GM12873 (cell line): ENCODE data around the gene CDKN2A.

Source experiments
- TF ChIP-seq, protein P1 (sequence below): IDR thresholded peaks from 2 replicates; pipeline ENCODE4 v1.5.1; 2012; ENCODE audit warnings: low read depth, mild to moderate bottlenecking, moderate library complexity, low read length, control low read depth; ENCODE audit not compliant: insufficient read depth; ENCODE audit errors: missing control alignments

Gene CDKN2A

DNA sequence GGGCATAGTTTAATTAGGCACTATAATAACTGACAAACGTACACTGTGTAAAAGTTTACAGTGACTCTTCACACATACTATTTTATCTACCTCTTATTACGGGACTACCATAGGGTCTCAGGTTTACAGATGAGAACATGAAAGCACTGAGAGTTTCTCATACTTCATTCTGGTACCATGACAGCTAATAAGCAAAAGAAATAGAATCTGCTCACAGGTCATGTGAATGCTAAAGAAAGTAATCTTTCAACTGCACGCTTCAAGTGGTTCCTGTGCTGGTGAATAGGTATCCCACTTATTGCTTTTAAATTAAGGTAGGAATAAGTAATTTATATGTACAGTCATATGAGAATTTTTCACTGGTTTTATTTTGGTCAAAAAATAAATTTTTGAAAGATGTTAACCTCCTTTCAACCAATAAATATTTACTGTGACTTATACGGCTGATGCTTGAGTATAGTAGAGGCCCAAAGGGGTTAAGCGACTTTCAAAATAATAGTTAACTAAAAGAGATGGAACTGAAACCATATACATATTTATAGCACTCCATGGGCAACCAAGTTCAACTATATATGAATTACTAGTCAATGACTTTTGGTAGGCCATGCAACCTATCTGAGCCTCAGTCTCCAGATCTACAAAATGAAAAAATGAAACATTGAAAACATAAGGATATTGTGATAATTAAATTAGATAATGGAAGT is 8.1 kb downstream of the CDKN2A start:
- TF ChIP-seq, protein P1, sequence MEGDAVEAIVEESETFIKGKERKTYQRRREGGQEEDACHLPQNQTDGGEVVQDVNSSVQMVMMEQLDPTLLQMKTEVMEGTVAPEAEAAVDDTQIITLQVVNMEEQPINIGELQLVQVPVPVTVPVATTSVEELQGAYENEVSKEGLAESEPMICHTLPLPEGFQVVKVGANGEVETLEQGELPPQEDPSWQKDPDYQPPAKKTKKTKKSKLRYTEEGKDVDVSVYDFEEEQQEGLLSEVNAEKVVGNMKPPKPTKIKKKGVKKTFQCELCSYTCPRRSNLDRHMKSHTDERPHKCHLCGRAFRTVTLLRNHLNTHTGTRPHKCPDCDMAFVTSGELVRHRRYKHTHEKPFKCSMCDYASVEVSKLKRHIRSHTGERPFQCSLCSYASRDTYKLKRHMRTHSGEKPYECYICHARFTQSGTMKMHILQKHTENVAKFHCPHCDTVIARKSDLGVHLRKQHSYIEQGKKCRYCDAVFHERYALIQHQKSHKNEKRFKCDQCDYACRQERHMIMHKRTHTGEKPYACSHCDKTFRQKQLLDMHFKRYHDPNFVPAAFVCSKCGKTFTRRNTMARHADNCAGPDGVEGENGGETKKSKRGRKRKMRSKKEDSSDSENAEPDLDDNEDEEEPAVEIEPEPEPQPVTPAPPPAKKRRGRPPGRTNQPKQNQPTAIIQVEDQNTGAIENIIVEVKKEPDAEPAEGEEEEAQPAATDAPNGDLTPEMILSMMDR, result no peak

DNA sequence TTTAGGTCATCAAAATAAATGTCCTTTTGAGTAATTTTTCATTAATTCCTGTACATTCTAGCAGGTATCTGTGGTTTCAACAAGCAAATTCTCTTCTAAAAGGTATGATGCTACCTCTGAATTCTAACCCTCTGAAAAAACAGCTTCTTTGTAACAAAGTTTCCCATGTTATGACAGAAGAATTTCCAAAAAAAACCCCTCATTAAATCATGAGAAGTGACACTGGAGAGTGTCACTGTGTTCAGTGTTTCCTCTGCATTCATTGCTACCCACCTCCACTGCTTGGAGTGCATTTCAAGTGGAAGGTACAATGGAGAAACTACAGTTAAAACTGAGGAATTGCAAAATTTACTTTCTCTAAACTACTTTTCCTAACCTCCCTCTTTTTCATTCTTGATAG is 10.1 kb downstream of the CDKN2A start:
- TF ChIP-seq, protein P1, result no peak

DNA sequence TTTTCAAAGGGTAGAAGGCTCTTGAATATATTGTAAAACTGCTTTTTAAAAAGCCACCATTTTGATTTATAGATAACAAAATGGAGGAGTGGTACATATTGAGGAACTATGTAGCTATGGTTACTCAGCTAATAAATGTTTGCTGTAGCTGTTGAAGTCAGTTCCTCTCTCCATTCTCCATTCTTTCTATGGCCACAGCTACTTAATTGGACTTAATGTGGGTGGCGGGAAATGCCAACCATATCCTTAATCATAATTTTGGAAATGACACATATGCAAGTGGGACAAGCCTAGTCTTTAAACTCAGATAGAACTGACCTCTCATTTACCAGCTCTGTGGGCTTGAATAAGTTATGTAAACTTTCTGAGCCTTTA is 10.6 kb downstream of the CDKN2A start:
- TF ChIP-seq, protein P1, result no peak

DNA sequence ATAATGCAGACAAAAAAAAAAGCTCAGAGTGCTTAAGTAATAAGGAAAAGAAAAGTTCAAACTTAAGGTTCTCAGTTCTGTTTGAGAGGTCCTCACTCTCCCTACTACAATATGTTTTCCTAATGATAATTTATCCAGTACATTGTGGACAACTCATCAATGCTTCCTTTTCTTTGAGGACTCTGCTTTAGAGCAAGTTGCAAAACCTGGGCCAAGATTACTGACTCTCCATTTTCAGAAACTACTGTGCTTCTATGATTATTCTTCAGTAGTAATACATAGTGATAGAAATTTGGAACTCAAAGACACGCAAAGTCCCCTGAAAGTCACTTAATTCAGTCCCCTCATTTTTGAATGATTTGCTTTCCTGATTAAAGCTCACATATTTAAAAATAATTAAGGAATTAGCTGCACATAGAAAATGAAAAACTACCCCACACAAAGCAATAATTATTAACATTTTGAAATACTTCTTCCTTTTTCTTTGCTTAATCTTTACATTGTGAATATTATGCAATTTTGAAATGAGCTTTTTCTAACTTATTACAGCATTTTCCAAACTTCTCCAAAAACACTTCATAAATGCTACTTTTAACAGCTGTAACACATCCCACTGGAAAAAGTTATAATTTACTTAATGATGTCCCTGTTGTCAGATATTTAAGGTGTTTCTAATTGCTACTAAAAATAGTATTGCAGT is 11.2 kb downstream of the CDKN2A start:
- TF ChIP-seq, protein P1, result no peak

DNA sequence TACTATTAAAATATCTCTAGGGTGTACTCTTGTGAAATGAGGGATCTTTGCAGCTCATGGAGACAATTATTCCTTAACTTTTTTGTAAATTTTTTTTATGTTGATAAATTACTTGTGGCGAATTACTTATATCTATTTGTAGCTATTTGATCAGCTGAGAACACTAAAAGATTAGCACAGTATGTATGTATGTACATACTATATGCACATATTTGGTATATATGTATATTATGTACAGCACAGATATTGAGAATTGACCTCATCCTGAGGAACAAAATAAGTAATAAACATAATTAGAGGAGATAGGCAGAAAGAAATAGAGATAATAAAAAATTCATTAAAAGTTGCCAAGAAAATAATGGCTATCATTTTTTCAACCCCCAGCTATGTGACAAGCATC is 11.8 kb downstream of the CDKN2A start:
- TF ChIP-seq, protein P1, result no peak

DNA sequence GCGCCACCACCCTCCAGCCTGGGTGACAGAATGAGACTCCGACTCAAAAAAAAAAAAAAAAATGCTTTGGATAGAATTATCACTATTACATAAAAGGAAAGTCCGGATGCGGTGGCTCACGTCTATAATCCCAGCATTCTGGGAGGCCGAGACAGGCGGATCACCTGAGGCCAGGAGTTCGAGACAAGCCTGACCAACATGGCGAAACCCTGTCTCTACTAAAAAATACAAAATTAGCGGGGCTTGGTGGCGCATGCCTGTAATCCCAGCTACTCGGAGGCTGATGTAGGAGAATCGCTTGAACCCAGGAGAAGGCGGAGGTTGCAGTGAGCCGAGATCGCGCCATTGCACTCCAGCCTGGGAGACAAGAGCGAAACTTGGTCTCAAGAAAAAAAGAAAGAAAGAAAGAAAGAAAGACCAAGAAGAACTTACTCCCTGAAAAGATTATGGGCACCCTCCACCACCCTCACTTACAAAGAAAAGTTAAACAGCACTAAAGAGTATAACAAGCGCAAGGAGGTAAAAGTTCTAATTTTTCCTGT is 17.8 kb downstream of the CDKN2A start:
- TF ChIP-seq, protein P1, result no peak

DNA sequence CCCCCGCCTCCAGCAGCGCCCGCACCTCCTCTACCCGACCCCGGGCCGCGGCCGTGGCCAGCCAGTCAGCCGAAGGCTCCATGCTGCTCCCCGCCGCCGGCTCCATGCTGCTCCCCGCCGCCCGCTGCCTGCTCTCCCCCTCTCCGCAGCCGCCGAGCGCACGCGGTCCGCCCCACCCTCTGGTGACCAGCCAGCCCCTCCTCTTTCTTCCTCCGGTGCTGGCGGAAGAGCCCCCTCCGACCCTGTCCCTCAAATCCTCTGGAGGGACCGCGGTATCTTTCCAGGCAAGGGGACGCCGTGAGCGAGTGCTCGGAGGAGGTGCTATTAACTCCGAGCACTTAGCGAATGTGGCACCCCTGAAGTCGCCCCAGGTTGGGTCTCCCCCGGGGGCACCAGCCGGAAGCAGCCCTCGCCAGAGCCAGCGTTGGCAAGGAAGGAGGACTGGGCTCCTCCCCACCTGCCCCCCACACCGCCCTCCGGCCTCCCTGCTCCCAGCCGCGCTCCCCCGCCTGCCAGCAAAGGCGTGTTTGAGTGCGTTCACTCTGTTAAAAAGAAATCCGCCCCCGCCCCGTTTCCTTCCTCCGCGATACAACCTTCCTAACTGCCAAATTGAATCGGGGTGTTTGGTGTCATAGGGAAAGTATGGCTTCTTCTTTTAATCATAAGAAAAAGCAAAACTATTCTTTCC is 19.3 kb downstream of the CDKN2A start:
- TF ChIP-seq, protein P1, result no peak
